Liver (tissue), 9 donors: Measurements from ENCODE around the gene SOX18. TPM values are rescaled to one million over a fixed set of nuclear protein-coding genes. Genes with fewer than 3 reads are reported as not detected.

Experiments used
- DNase-seq: peaks from one replicate; pipeline ENCODE4 v3.0.0-alpha.2; 2017; ENCODE audit warnings: low spot score
- H3K27ac ChIP-seq, 2 donors: one replicate each; pipeline ENCODE4 v1.7.0; 2013; ENCODE audit warnings: inconsistent platforms in 2 of 2, low read length in 2 of 2, control low read depth in 1 of 2, low read depth in 1 of 2, mild to moderate bottlenecking in 1 of 2
- H3K27me3 ChIP-seq, 4 donors: one replicate each; pipeline versions ENCODE4 v1.6.1 to v1.7.0; 2013; ENCODE audit warnings: low read length in 3 of 4, inconsistent platforms in 1 of 4, mild to moderate bottlenecking in 1 of 4, moderate library complexity in 1 of 4; ENCODE audit not compliant: control insufficient read depth in 4 of 4, insufficient read depth in 4 of 4
- H3K36me3 ChIP-seq, 4 donors: one replicate each; pipeline versions ENCODE4 v1.6.1 to v1.7.0; 2013; ENCODE audit warnings: low read length in 3 of 4, mild to moderate bottlenecking in 3 of 4, low read depth in 1 of 4, moderate library complexity in 1 of 4; ENCODE audit not compliant: control insufficient read depth in 4 of 4, insufficient read depth in 3 of 4
- H3K4me1 ChIP-seq, 4 donors: one replicate each; pipeline versions ENCODE4 v1.6.1 to v1.7.0; 2013; ENCODE audit warnings: low read length in 3 of 4, mild to moderate bottlenecking in 3 of 4, moderate library complexity in 1 of 4; ENCODE audit not compliant: control insufficient read depth in 4 of 4, insufficient read depth in 4 of 4
- H3K4me3 ChIP-seq, 3 donors: one replicate each; pipeline versions ENCODE4 v1.6.1 to v1.7.0; 2013; ENCODE audit warnings: low read length in 3 of 3, control low read depth in 1 of 3, low read depth in 1 of 3, mild to moderate bottlenecking in 1 of 3
- H3K9ac ChIP-seq, 2 donors: one replicate each; pipeline ENCODE4 v1.7.0; 2013; ENCODE audit warnings: low read length in 2 of 2, mild to moderate bottlenecking in 2 of 2, moderate library complexity in 2 of 2, control low read depth in 1 of 2, low read depth in 1 of 2
- H3K9me3 ChIP-seq, 4 donors: one replicate each; pipeline versions ENCODE4 v1.6.1 to v1.7.0; 2013; ENCODE audit warnings: low read length in 3 of 4; ENCODE audit not compliant: control insufficient read depth in 4 of 4
- EGR1 ChIP-seq, 2 donors: IDR thresholded peaks; 2 replicates each; pipeline ENCODE4 v1.6.1; 2016 to 2018; ENCODE audit warnings: antibody characterized with exemption in 2 of 2, low read depth in 2 of 2
- FOXA2 ChIP-seq: IDR thresholded peaks from 2 replicates; pipeline ENCODE4 v1.6.1; 2016; ENCODE audit warnings: antibody characterized with exemption
- GABPA ChIP-seq, 2 donors: IDR thresholded peaks in 1 of 2; conservative IDR thresholded peaks in 1 of 2; 2 replicates each; pipeline ENCODE4 v1.6.1; 2016; ENCODE audit warnings: antibody characterized with exemption in 2 of 2, mild to moderate bottlenecking in 1 of 2, moderate library complexity in 1 of 2
- HNF4A ChIP-seq, 2 donors: conservative IDR thresholded peaks; 2 replicates each; pipeline ENCODE4 v1.6.1; 2016; ENCODE audit warnings: antibody characterized with exemption in 2 of 2, mild to moderate bottlenecking in 2 of 2
- HNF4G ChIP-seq: IDR thresholded peaks from 2 replicates; pipeline ENCODE4 v1.6.1; 2016; ENCODE audit warnings: antibody characterized with exemption
- JUND ChIP-seq, 2 donors: IDR thresholded peaks; 2 replicates each; pipeline ENCODE4 v1.6.1; 2016; ENCODE audit warnings: antibody characterized with exemption in 2 of 2
- NR2F2 ChIP-seq: IDR thresholded peaks from 2 replicates; pipeline ENCODE4 v1.6.1; 2016; ENCODE audit warnings: antibody characterized with exemption
- RAD21 ChIP-seq, 2 donors: IDR thresholded peaks; 2 replicates each; pipeline ENCODE4 v1.6.1; 2016; ENCODE audit warnings: antibody characterized with exemption in 2 of 2, mild to moderate bottlenecking in 2 of 2
- RXRA ChIP-seq, 2 donors: IDR thresholded peaks; 2 replicates each; pipeline ENCODE4 v1.6.1; 2017 to 2018; ENCODE audit warnings: antibody characterized with exemption in 2 of 2, mild to moderate bottlenecking in 1 of 2
- SP1 ChIP-seq: IDR thresholded peaks from 2 replicates; pipeline ENCODE4 v1.6.1; 2018; ENCODE audit warnings: antibody characterized with exemption, mild to moderate bottlenecking
- TAF1 ChIP-seq: conservative IDR thresholded peaks from 2 replicates; pipeline ENCODE4 v1.6.1; 2016; ENCODE audit warnings: antibody characterized with exemption, mild to moderate bottlenecking
- YY1 ChIP-seq: IDR thresholded peaks from 2 replicates; pipeline ENCODE4 v1.6.1; 2016; ENCODE audit warnings: antibody characterized with exemption, mild to moderate bottlenecking
- WGBS: extraction: QIAGEN DNeasy Blood & Tissue Kit; methylation state at CpG from one replicate; pipeline ENCODE4 v1.1.7; 2013; 5-methylcytosine and 5-hydroxymethylcytosine counted together
- polyA plus RNA-seq, 2 donors: library from polyadenylated mRNA; stranded (reverse) in 1 of 2; unstranded in 1 of 2; fragments of 200-250 nt in 1 of 2; fragments of >200 nt in 1 of 2; fragmentation: Nextera tagmentation in 1 of 2; extraction: Ambion mirVana in 1 of 2; gene quantifications; one replicate each; pipeline versions ENCODE4 v1.2.1 to v1.2.3, GENCODE V29; 2013 to 2015
- total RNA-seq, 2 donors: library from RNA; depleted of rRNA; stranded (reverse); fragments of >200 nt; gene quantifications; one replicate each; pipeline ENCODE4 v1.2.3, GENCODE V29; 2014
- TF ChIP-seq, protein P1 (sequence below): IDR thresholded peaks from 2 replicates; pipeline ENCODE4 v1.6.1; 2016; ENCODE audit warnings: antibody characterized with exemption
- TF ChIP-seq, protein P2 (sequence below): IDR thresholded peaks from 2 replicates; pipeline ENCODE4 v1.6.1; 2016; ENCODE audit warnings: antibody characterized with exemption, mild to moderate bottlenecking
- TF ChIP-seq, protein P3 (sequence below): fragments of 150-350 bp; IDR thresholded peaks from 2 replicates; pipeline ENCODE4 v1.5.1; 2017; ENCODE audit warnings: improper control_type of control experiment, low read depth, low read length; ENCODE audit not compliant: missing input control
- TF ChIP-seq, protein P4 (sequence below): IDR thresholded peaks from 2 replicates; pipeline ENCODE4 v1.6.1; 2016; ENCODE audit warnings: antibody characterized with exemption
- donor health status: healthy.
- donor health status: healthy.
- donor health status: healthy.
- donor health status: healthy.
- donor health status: healthy.

SOX18 gene
- total and polyA plus RNA-seq, 4 donors, result 1.1 to 5.8 (median 2.6) TPM

DNA sequence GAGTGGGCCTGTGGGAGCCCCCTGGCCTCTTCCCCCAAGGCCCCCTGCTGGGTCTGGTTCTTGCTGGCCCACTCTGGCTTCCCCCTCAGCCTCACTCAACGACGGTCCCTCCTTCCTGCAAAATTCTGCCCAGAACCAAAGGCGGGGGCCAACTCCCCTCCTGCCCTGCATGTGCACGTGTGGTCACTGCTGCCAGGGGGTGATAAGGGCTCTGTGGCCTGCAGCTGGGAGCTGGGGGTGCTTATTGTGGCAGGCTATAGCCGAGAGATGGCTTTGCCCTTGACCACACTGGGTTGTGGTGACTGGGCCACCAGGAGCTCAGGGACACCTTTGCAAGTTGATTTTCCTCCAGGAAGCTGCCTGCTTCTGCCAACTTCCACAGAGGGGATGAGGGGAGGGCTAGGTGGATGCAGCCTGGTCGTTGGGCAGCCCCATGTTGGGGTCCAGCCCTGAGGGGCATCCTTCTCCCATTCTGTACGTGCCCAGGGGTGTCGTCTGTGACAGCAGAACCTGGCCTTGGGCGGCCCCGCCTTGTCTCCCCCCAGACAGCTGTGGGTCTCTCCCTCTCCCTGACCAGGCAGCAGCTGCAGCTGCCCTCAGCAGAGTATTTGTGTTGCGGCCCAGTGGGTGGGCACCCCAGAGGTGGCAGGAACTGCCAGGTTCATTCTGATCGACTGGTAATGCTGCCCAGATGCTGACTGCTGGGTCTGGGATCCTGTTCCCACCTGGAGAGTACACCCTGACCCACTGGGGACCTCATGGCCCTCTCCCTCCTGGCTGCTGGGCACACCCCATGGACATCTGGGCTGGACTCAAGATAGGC, 19.2 kb upstream of the SOX18 start:
- H3K27ac ChIP-seq, result no peak overlapping the region
- 85% methylated on average over 12 of the region's 12 CpGs for WGBS
- TF ChIP-seq, protein P1, sequence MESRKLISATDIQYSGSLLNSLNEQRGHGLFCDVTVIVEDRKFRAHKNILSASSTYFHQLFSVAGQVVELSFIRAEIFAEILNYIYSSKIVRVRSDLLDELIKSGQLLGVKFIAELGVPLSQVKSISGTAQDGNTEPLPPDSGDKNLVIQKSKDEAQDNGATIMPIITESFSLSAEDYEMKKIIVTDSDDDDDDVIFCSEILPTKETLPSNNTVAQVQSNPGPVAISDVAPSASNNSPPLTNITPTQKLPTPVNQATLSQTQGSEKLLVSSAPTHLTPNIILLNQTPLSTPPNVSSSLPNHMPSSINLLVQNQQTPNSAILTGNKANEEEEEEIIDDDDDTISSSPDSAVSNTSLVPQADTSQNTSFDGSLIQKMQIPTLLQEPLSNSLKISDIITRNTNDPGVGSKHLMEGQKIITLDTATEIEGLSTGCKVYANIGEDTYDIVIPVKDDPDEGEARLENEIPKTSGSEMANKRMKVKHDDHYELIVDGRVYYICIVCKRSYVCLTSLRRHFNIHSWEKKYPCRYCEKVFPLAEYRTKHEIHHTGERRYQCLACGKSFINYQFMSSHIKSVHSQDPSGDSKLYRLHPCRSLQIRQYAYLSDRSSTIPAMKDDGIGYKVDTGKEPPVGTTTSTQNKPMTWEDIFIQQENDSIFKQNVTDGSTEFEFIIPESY, result no peak
- TF ChIP-seq NR2F2, result no peak
- no peak for TF ChIP-seq JUND (IDR thresholded peaks at IDR 0.05)
- TF ChIP-seq, protein P2, sequence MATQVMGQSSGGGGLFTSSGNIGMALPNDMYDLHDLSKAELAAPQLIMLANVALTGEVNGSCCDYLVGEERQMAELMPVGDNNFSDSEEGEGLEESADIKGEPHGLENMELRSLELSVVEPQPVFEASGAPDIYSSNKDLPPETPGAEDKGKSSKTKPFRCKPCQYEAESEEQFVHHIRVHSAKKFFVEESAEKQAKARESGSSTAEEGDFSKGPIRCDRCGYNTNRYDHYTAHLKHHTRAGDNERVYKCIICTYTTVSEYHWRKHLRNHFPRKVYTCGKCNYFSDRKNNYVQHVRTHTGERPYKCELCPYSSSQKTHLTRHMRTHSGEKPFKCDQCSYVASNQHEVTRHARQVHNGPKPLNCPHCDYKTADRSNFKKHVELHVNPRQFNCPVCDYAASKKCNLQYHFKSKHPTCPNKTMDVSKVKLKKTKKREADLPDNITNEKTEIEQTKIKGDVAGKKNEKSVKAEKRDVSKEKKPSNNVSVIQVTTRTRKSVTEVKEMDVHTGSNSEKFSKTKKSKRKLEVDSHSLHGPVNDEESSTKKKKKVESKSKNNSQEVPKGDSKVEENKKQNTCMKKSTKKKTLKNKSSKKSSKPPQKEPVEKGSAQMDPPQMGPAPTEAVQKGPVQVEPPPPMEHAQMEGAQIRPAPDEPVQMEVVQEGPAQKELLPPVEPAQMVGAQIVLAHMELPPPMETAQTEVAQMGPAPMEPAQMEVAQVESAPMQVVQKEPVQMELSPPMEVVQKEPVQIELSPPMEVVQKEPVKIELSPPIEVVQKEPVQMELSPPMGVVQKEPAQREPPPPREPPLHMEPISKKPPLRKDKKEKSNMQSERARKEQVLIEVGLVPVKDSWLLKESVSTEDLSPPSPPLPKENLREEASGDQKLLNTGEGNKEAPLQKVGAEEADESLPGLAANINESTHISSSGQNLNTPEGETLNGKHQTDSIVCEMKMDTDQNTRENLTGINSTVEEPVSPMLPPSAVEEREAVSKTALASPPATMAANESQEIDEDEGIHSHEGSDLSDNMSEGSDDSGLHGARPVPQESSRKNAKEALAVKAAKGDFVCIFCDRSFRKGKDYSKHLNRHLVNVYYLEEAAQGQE, result no peak
- no peak for TF ChIP-seq GABPA (IDR thresholded peaks at IDR 0.05 in 1 of 2, conservative IDR thresholded peaks at IDR 0.05 in 1 of 2)
- no peak for TF ChIP-seq SP1
- TF ChIP-seq, protein P3, sequence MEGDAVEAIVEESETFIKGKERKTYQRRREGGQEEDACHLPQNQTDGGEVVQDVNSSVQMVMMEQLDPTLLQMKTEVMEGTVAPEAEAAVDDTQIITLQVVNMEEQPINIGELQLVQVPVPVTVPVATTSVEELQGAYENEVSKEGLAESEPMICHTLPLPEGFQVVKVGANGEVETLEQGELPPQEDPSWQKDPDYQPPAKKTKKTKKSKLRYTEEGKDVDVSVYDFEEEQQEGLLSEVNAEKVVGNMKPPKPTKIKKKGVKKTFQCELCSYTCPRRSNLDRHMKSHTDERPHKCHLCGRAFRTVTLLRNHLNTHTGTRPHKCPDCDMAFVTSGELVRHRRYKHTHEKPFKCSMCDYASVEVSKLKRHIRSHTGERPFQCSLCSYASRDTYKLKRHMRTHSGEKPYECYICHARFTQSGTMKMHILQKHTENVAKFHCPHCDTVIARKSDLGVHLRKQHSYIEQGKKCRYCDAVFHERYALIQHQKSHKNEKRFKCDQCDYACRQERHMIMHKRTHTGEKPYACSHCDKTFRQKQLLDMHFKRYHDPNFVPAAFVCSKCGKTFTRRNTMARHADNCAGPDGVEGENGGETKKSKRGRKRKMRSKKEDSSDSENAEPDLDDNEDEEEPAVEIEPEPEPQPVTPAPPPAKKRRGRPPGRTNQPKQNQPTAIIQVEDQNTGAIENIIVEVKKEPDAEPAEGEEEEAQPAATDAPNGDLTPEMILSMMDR, result no peak
- no peak for TF ChIP-seq TAF1
- TF ChIP-seq, protein P4, sequence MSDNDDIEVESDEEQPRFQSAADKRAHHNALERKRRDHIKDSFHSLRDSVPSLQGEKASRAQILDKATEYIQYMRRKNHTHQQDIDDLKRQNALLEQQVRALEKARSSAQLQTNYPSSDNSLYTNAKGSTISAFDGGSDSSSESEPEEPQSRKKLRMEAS, result no peak
- no peak for TF ChIP-seq RXRA (IDR thresholded peaks at IDR 0.05)
- no peak for TF ChIP-seq FOXA2
- TF ChIP-seq HNF4G, result no peak
- no peak for TF ChIP-seq EGR1 (IDR thresholded peaks at IDR 0.05; ENCODE audit: low read depth in 2 of 2)
- no peak for TF ChIP-seq YY1
- no peak for TF ChIP-seq HNF4A (conservative IDR thresholded peaks at IDR 0.05)
- no peak for TF ChIP-seq RAD21 (IDR thresholded peaks at IDR 0.05)

More for the DNA sequence above, 19.2 kb upstream of the SOX18 start:
- H3K9me3 ChIP-seq, result no peaks in the 10 kb centered on the region
- no peak overlapping the region for H3K4me3 ChIP-seq
- H3K4me1 ChIP-seq, result peaks cover 24 to 51% (median 44%) of the 10 kb centered on the region in 4 donors
- DNase-seq, result no peak
- H3K36me3 ChIP-seq, result peaks cover 0 to 7% (median 0%) of the 10 kb centered on the region in 4 donors
- no peaks in the 10 kb centered on the region for H3K27me3 ChIP-seq
- no peak overlapping the region for H3K9ac ChIP-seq
